ENCODE measurements around the gene FADS6. TPM values are rescaled to one million over a fixed set of nuclear protein-coding genes. Genes with fewer than 3 reads are reported as not detected.

FADS6 gene
- total RNA-seq, 1 experiment from 2014 or later, result not detected

DNA sequence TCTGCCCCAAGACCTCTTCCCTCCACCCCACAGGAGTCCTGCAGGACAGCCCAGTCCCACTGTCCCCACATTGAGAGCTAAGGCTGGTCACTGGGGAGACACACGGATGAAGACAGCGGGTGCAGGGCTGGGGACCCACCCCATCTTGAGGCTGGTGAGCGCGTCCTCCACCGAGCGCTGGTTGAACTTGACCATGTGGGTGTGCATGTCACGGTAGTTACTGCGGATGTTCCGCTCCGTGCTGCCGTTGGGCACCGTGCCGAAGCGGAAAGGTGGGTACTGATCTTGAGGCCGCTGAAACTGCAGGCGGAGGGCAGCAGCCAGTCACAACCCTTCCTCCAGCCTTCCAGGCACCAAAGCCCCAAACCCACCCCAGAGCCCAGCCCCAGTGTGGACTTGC, 46.8 kb downstream of the FADS6 start:
- POLR2A ChIA-PET, result no interaction called here
- Histone ChIP-seq H3K36me3 (ENCODE audit: control insufficient read depth, insufficient read depth, low read length) (no peaks in the 10 kb centered on the region), H3K27me3 (ENCODE audit: control insufficient read depth, insufficient read depth, low read length) (no peaks in the 10 kb centered on the region; the same call in 1 of the 2 replicates), H3K4me1 (ENCODE audit: control insufficient read depth, insufficient read depth, low read length) (peaks cover 8% of the 10 kb centered on the region), H3K9me3 (ENCODE audit: control insufficient read depth, insufficient read depth, low read depth, low read length) (no peaks in the 10 kb centered on the region), H3K27ac (ENCODE audit: low read length) (no peak overlapping the region), H3K4me3 (ENCODE audit: low read depth in 2 of 2, low read length in 2 of 2) (no peak overlapping the region)
- intact Hi-C loops (cut with micrococcal nuclease; ENCODE audit: unreplicated experiment), result no loop called here
- CTCF ChIA-PET, result interaction anchor here (0.5 to 1.4 kb wide), 2 partner anchors 14 to 73 kb away, joined by 4 to 8 read pairs; partner anchors contain the start of gene GRIN2C
- DNase-seq (ENCODE audit: low read depth, low spot score) (no peak), ATAC-seq (no peak)
- in situ Hi-C loops (cut with HindIII; ENCODE audit: low pct_unique_long_range_greater_than_20kb, low sequenced_read_pairs), result no loop called here
- no TSS peak for BruUV-seq (replicated peaks)
- no peak for TF ChIP-seq SIN3A (IDR thresholded peaks at IDR 0.05; ENCODE audit: borderline replicate concordance, insufficient read depth, low read depth, low read length)
- TF ChIP-seq, protein P1, sequence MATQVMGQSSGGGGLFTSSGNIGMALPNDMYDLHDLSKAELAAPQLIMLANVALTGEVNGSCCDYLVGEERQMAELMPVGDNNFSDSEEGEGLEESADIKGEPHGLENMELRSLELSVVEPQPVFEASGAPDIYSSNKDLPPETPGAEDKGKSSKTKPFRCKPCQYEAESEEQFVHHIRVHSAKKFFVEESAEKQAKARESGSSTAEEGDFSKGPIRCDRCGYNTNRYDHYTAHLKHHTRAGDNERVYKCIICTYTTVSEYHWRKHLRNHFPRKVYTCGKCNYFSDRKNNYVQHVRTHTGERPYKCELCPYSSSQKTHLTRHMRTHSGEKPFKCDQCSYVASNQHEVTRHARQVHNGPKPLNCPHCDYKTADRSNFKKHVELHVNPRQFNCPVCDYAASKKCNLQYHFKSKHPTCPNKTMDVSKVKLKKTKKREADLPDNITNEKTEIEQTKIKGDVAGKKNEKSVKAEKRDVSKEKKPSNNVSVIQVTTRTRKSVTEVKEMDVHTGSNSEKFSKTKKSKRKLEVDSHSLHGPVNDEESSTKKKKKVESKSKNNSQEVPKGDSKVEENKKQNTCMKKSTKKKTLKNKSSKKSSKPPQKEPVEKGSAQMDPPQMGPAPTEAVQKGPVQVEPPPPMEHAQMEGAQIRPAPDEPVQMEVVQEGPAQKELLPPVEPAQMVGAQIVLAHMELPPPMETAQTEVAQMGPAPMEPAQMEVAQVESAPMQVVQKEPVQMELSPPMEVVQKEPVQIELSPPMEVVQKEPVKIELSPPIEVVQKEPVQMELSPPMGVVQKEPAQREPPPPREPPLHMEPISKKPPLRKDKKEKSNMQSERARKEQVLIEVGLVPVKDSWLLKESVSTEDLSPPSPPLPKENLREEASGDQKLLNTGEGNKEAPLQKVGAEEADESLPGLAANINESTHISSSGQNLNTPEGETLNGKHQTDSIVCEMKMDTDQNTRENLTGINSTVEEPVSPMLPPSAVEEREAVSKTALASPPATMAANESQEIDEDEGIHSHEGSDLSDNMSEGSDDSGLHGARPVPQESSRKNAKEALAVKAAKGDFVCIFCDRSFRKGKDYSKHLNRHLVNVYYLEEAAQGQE (IDR thresholded peaks at IDR 0.05; ENCODE audit: insufficient read depth in 1 of 2, low read depth in 2 of 2, low read length in 1 of 2), result no peak

DNA sequence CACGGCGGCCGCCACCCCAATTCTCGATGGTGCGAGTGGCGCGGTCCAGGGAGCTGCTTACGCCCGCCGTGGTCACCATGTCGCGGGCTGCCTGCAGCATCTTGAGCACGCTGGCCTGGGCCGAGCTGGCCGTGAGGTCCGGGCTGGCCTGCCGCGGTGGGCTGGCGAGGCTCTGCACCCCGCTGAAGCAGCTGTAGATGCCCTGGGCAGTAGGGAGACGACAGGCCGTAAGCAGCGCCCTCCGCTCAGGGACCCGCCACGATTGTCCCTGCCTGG, 50.1 kb downstream of the FADS6 start:
- Histone ChIP-seq H3K27me3 (ENCODE audit: control insufficient read depth, insufficient read depth, low read length) (no peaks in the 10 kb centered on the region), H3K36me3 (ENCODE audit: control insufficient read depth, insufficient read depth, low read length) (no peaks in the 10 kb centered on the region), H3K9me3 (ENCODE audit: control insufficient read depth, insufficient read depth, low read depth, low read length) (no peaks in the 10 kb centered on the region), H3K4me3 (ENCODE audit: low read depth in 2 of 2, low read length in 2 of 2) (no peak overlapping the region; a peak in 1 of 4 replicates), H3K4me1 (ENCODE audit: control insufficient read depth, insufficient read depth, low read length) (peaks cover 12% of the 10 kb centered on the region), H3K27ac (ENCODE audit: low read length) (no peak overlapping the region)
- CTCF ChIA-PET, result interaction anchor here (0.6 to 1.8 kb wide), 14 partner anchors 9 to 1188 kb away, joined by 3 to 24 read pairs (median 6); partner anchors contain the start of genes FDXR and GRIN2C
- no TSS peak for BruUV-seq (replicated peaks)
- intact Hi-C loops (cut with micrococcal nuclease; ENCODE audit: unreplicated experiment) (no loop called here), in situ Hi-C loops (cut with HindIII; ENCODE audit: low pct_unique_long_range_greater_than_20kb, low sequenced_read_pairs) (no loop called here)
- POLR2A ChIA-PET, result interaction anchor here (0.6 kb wide), 2 partner anchors 19 to 25 kb away, joined by 5 read pairs; no protein-coding TSS in a partner anchor
- DNase-seq (ENCODE audit: low read depth, low spot score) (no peak), ATAC-seq (no peak)
- TF ChIP-seq, protein P1 (IDR thresholded peaks at IDR 0.05; ENCODE audit: insufficient read depth in 1 of 2, low read depth in 2 of 2, low read length in 1 of 2), result no peak
- TF ChIP-seq, protein P2, sequence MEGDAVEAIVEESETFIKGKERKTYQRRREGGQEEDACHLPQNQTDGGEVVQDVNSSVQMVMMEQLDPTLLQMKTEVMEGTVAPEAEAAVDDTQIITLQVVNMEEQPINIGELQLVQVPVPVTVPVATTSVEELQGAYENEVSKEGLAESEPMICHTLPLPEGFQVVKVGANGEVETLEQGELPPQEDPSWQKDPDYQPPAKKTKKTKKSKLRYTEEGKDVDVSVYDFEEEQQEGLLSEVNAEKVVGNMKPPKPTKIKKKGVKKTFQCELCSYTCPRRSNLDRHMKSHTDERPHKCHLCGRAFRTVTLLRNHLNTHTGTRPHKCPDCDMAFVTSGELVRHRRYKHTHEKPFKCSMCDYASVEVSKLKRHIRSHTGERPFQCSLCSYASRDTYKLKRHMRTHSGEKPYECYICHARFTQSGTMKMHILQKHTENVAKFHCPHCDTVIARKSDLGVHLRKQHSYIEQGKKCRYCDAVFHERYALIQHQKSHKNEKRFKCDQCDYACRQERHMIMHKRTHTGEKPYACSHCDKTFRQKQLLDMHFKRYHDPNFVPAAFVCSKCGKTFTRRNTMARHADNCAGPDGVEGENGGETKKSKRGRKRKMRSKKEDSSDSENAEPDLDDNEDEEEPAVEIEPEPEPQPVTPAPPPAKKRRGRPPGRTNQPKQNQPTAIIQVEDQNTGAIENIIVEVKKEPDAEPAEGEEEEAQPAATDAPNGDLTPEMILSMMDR (IDR thresholded peaks at IDR 0.05), result no peak
- TF ChIP-seq SIN3A (IDR thresholded peaks at IDR 0.05; ENCODE audit: borderline replicate concordance, insufficient read depth, low read depth, low read length) (no peak), TCF7L2 (IDR thresholded peaks at IDR 0.05; ENCODE audit: low read depth, low read length) (no peak), POLR2AphosphoS5 (IDR thresholded peaks at IDR 0.05; ENCODE audit: low read depth, low read length) (no peak)

Measured in Panc1 (cell line).